Lower lobe of right lung (tissue), 2 donors: ENCODE measurements around the gene MED22. TPM values are rescaled to one million over a fixed set of nuclear protein-coding genes. Genes with fewer than 3 reads are reported as not detected.

Experiments used
- ATAC-seq, 2 donors: fragments of 200-7000 bp; cut with Tn5 transposase; one replicate each; pipeline ENCODE4 v1.9.1; 2020 to 2022; ENCODE audit warnings: mild to moderate bottlenecking in 2 of 2, moderate library complexity in 2 of 2
- DNase-seq: peaks from one replicate; pipeline ENCODE4 v3.0.0-alpha.2; 2020
- H3K27ac ChIP-seq: fragments of 200-600 bp; one replicate; pipeline ENCODE4 v1.8.0; 2022
- H3K27me3 ChIP-seq: fragments of 200-600 bp; one replicate; pipeline ENCODE4 v1.8.0; 2022; ENCODE audit warnings: low read depth
- H3K36me3 ChIP-seq: fragments of 200-600 bp; one replicate; pipeline ENCODE4 v1.8.0; 2022; ENCODE audit warnings: mild to moderate bottlenecking
- H3K4me1 ChIP-seq: fragments of 200-600 bp; one replicate; pipeline ENCODE4 v1.8.0; 2022
- H3K4me3 ChIP-seq: fragments of 200-600 bp; one replicate; pipeline ENCODE4 v1.8.0; 2022; ENCODE audit warnings: mild to moderate bottlenecking
- H3K9me3 ChIP-seq: fragments of 200-600 bp; one replicate; pipeline ENCODE4 v1.8.0; 2022
- intact Hi-C: fragments of 100-400 bp; cut with DNase I; formaldehyde crosslinking; loops from one replicate; pipeline ENCODE4 v1.11.0; 2022
- total RNA-seq: library from RNA; stranded (reverse); fragmentation: NEBNext Ultra II Directional; extraction: Animal tissue kit (Norgen Biotek cat#: 25700); gene quantifications from one replicate; pipeline ENCODE4 v1.2.1, GENCODE V29; 2021
- TF ChIP-seq, protein P1 (sequence below): fragments of 200-600 bp; IDR thresholded peaks from one replicate; pipeline ENCODE4 v1.8.0; 2022; ENCODE audit warnings: antibody characterized with exemption, mild to moderate bottlenecking
- donor health status: DM: no; HTN: yes; CAD: no; lungs with severe emphysema.

Gene MED22
- total RNA-seq, 1 donor from 2014 or later = 24.4 TPM

DNA sequence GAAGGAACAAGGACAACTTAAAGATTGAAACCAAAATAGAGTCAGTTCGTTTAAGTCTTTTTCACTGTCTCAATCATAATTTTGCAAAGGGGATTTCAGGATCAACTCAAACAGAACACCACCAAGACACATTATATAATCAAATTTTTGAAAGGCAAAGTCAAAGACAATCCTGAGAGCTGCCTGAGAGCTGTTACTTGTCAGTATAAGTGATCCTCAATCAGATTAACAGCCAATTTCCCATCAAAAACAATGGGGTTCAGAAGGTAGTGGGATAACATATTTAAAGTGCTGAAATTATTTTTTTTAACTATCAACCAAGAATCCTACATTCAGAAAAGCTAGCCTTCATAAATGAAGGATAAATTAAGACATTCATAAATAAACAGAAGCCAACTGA, 53.7 kb downstream of the MED22 start:
- TF ChIP-seq, protein P1, sequence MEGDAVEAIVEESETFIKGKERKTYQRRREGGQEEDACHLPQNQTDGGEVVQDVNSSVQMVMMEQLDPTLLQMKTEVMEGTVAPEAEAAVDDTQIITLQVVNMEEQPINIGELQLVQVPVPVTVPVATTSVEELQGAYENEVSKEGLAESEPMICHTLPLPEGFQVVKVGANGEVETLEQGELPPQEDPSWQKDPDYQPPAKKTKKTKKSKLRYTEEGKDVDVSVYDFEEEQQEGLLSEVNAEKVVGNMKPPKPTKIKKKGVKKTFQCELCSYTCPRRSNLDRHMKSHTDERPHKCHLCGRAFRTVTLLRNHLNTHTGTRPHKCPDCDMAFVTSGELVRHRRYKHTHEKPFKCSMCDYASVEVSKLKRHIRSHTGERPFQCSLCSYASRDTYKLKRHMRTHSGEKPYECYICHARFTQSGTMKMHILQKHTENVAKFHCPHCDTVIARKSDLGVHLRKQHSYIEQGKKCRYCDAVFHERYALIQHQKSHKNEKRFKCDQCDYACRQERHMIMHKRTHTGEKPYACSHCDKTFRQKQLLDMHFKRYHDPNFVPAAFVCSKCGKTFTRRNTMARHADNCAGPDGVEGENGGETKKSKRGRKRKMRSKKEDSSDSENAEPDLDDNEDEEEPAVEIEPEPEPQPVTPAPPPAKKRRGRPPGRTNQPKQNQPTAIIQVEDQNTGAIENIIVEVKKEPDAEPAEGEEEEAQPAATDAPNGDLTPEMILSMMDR = no peak
- no peaks in the 10 kb centered on the region for H3K4me1 ChIP-seq
- ATAC-seq (no peak), DNase-seq (no peak)
- H3K27ac ChIP-seq = no peak overlapping the region
- H3K4me3 ChIP-seq = no peak overlapping the region
- H3K9me3 ChIP-seq = no peaks in the 10 kb centered on the region
- intact Hi-C loops = no loop called here
- H3K27me3 ChIP-seq = peaks cover 5% of the 10 kb centered on the region
- H3K36me3 ChIP-seq = no peaks in the 10 kb centered on the region

DNA sequence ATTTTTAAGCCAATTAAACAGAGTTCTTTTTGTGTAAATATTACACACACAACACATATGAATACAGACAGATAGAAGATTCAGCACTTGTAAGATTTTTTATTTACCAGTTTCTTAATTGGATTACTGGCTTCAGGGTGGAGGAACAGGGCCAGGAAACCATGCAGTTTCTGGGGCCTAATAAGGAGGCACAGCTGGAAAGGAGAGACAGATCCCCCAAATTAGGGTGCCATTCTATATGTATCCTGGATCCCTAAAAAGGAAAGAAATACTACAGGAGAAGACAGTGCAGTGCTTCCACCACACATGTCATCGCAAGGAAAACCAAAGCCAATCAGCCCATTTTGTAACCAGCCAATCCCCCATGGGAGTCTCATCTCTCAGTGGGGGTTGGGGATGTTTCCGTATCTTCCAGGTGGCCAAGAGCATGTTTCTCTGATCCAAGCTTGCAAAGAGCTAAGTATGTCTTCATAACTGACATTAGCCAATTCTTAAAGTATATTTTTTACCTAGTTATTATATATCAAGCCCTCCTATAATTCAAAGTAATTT, 57.1 kb downstream of the MED22 start:
- TF ChIP-seq, protein P1 = no peak
- Histone ChIP-seq H3K4me1 (no peaks in the 10 kb centered on the region), H3K27ac (no peak overlapping the region), H3K36me3 (no peaks in the 10 kb centered on the region), H3K9me3 (no peaks in the 10 kb centered on the region), H3K4me3 (no peak overlapping the region), H3K27me3 (no peaks in the 10 kb centered on the region)
- no peak for DNase-seq
- no peak for ATAC-seq
- intact Hi-C loops = no loop called here

Other genes starting within 250 kb of the MED22 start
- 71.1 TPM for gene RALGDS, start 226.9 kb downstream of the MED22 start, total RNA-seq
- gene GBGT1, start 184.2 kb downstream of the MED22 start, total RNA-seq = 38.5 TPM
- gene OBP2B, start 138.9 kb downstream of the MED22 start, total RNA-seq = not detected
- gene ABO, start 72.9 kb downstream of the MED22 start, total RNA-seq = 25.0 TPM
- gene SURF6, start 11.9 kb downstream of the MED22 start, total RNA-seq = 15.2 TPM
- gene RPL7A, start 87 bp upstream of the MED22 start, total RNA-seq = 1,397 TPM
- gene SURF1, start 8.4 kb upstream of the MED22 start, total RNA-seq = 49.4 TPM
- 15.2 TPM for gene SURF2, start 8.4 kb upstream of the MED22 start, total RNA-seq
- gene SURF4, start 27.9 kb upstream of the MED22 start, total RNA-seq = 126 TPM
- gene STKLD1, start 28.2 kb upstream of the MED22 start, total RNA-seq = 1.6 TPM
- gene REXO4, start 69.9 kb upstream of the MED22 start, total RNA-seq = 20.9 TPM
- 1.9 TPM for gene ADAMTS13, start 74.2 kb upstream of the MED22 start, total RNA-seq
- gene CACFD1, start 111.8 kb upstream of the MED22 start, total RNA-seq = 34.3 TPM
- 10.5 TPM for gene SLC2A6, start 131.0 kb upstream of the MED22 start, total RNA-seq
- not detected for gene MYMK, start 176.8 kb upstream of the MED22 start, total RNA-seq
- gene ADAMTSL2, start 186.6 kb upstream of the MED22 start, total RNA-seq = 10.1 TPM